RWPE2 (cell line): ENCODE results near the gene NFYA.

ENCODE experiments used
- ATAC-seq: fragments of 200-7000 bp; cut with Tn5 transposase; 3 replicates; pipeline ENCODE4 v1.9.1; 2021; ENCODE audit warnings: low read depth
- DNase-seq: peaks from one replicate; pipeline ENCODE4 v3.0.0-alpha.2; 2020; ENCODE audit warnings: low spot score
- H3K27ac ChIP-seq: fragments of 450-650 bp; 2 replicates; pipeline ENCODE4 v1.5.1; 2017; ENCODE audit warnings: mild to moderate bottlenecking; ENCODE audit not compliant: poor library complexity, severe bottlenecking
- H3K27me3 ChIP-seq: fragments of 250-450 bp; sonication (Bioruptor Pico); 2 replicates; pipeline ENCODE4 v1.5.1; 2021; ENCODE audit warnings: mild to moderate bottlenecking, moderate library complexity; ENCODE audit not compliant: insufficient read depth, poor library complexity, severe bottlenecking
- H3K36me3 ChIP-seq: fragments of 250-450 bp; sonication (Bioruptor Pico); 2 replicates; pipeline ENCODE4 v1.5.1; 2020; ENCODE audit warnings: low read depth, mild to moderate bottlenecking, moderate library complexity
- H3K4me1 ChIP-seq: fragments of 250-450 bp; sonication (Bioruptor Pico); 2 replicates; pipeline ENCODE4 v1.5.1; 2021; ENCODE audit warnings: mild to moderate bottlenecking, moderate library complexity; ENCODE audit not compliant: insufficient read depth, poor library complexity, severe bottlenecking
- H3K4me3 ChIP-seq: fragments of 250-450 bp; sonication (Bioruptor Pico); 2 replicates; pipeline ENCODE4 v1.5.1; 2021; ENCODE audit warnings: mild to moderate bottlenecking, moderate library complexity; ENCODE audit not compliant: severe bottlenecking
- H3K9me3 ChIP-seq: fragments of 250-450 bp; sonication (Bioruptor Pico); 2 replicates; pipeline ENCODE4 v1.5.1; 2021; ENCODE audit warnings: mild to moderate bottlenecking, moderate library complexity; ENCODE audit not compliant: severe bottlenecking
- TF ChIP-seq, protein P1 (sequence below): fragments of 450-650 bp; IDR thresholded peaks from one replicate; pipeline ENCODE4 v1.5.1; 2017; ENCODE audit warnings: mild to moderate bottlenecking, moderate library complexity; ENCODE audit not compliant: poor library complexity, severe bottlenecking

NFYA gene

DNA sequence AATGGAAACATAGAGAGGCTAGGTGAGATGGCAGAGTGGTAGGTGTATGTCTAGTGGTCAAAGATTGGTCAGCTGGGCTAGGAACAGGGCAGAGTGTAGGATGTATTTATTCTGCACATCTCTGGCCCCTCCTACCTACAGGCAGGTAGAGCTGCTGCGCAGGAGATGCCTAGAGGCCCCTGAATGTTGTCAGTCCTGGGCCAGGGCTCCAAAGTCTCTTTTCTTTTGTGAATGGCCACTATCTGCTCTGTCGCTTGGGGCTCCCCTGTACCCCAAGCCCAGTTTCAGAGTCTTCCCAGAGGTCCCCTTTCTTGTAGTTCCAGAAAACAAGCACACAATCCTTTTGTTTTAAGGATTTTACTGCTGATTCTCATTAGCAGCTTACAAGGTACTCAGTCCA, 25.5 kb upstream of the NFYA start:
- no peak overlapping the region for H3K4me3 ChIP-seq
- H3K4me1 ChIP-seq, result no peaks in the 10 kb centered on the region
- H3K27ac ChIP-seq, result no peak overlapping the region
- H3K9me3 ChIP-seq, result no peaks in the 10 kb centered on the region
- ATAC-seq (no peak), DNase-seq (no peak)
- TF ChIP-seq, protein P1, sequence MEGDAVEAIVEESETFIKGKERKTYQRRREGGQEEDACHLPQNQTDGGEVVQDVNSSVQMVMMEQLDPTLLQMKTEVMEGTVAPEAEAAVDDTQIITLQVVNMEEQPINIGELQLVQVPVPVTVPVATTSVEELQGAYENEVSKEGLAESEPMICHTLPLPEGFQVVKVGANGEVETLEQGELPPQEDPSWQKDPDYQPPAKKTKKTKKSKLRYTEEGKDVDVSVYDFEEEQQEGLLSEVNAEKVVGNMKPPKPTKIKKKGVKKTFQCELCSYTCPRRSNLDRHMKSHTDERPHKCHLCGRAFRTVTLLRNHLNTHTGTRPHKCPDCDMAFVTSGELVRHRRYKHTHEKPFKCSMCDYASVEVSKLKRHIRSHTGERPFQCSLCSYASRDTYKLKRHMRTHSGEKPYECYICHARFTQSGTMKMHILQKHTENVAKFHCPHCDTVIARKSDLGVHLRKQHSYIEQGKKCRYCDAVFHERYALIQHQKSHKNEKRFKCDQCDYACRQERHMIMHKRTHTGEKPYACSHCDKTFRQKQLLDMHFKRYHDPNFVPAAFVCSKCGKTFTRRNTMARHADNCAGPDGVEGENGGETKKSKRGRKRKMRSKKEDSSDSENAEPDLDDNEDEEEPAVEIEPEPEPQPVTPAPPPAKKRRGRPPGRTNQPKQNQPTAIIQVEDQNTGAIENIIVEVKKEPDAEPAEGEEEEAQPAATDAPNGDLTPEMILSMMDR, result no peak
- H3K36me3 ChIP-seq, result no peaks in the 10 kb centered on the region
- H3K27me3 ChIP-seq, result no peaks in the 10 kb centered on the region

DNA sequence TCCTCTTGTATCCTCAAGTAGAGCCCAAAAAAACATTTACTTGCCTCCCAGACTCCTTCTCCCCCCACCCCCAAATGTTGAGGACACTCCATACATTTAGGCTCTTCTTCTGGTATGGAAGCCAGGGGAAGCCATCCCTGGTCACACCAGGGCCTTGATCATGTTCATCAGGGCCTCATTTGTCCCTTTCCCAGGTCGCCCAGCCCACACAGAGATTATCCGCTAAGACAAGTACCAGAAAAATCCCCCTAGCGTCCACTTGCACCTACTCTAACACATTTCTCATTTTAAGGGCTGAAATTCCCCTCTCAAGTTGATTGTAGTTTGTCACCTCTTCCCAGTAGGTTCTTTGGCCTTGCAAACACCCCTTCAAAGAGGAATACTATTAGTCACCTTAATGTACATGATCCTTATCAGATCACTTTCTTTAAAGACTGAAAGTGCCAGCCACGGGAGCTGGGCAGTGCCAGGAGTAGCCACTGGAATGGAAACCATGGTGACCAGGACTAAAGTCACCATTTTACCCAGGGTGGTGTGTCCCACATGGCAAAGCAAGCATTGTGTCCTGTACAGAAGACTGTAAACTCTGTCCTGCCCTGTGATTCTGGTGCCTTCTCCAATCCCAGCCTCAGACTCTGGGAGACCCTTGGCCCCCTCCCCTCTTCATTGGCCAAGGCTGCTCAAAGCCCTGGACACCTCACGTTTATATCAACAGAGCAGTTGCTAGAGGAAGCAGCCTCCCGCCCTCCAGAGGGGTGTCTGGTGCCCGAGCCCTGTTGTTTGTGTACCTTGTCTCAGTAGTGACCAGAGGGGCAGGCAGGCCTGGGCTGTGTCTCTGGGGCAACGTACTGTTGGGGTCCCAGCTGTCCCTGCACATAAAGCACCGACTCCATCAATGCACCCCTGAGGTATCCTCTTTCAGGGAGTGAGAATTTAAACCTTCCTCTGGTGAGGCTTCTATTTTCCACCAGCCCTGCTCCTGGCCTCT, 24.7 kb upstream of the NFYA start:
- DNase-seq, result no peak
- TF ChIP-seq, protein P1, result no peak
- no peaks in the 10 kb centered on the region for H3K36me3 ChIP-seq

DNA sequence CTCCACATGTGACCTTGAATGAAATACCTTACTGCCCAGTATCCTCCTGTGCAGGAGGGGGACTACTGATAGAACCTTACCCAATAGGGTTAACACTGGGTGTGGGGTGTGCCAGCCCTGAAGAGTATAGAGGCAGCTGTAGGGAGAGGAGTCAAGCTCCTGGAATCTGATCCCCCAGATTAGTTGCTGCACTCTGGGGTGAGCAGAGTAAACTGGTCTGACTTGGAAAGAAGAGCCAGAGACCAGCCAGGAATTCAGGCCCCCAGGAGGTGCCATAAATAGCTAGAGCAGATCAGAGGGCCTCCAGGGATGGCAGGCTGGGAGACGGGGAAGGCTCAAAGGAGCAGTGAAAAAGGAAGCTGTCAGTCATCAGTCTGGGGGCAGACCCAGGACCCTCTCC, 23.3 kb upstream of the NFYA start:
- DNase-seq, result no peak
- Histone ChIP-seq H3K27me3 (no peaks in the 10 kb centered on the region), H3K9me3 (no peaks in the 10 kb centered on the region), H3K27ac (no peak overlapping the region), H3K4me1 (no peaks in the 10 kb centered on the region), H3K4me3 (no peak overlapping the region), H3K36me3 (no peaks in the 10 kb centered on the region)
- ATAC-seq, result no peak
- TF ChIP-seq, protein P1, result no peak

More for the DNA sequence above, 24.7 kb upstream of the NFYA start:
- H3K4me3 ChIP-seq, result no peak overlapping the region
- no peaks in the 10 kb centered on the region for H3K27me3 ChIP-seq
- no peaks in the 10 kb centered on the region for H3K9me3 ChIP-seq
- ATAC-seq, result no peak
- no peak overlapping the region for H3K27ac ChIP-seq
- H3K4me1 ChIP-seq, result no peaks in the 10 kb centered on the region

DNA sequence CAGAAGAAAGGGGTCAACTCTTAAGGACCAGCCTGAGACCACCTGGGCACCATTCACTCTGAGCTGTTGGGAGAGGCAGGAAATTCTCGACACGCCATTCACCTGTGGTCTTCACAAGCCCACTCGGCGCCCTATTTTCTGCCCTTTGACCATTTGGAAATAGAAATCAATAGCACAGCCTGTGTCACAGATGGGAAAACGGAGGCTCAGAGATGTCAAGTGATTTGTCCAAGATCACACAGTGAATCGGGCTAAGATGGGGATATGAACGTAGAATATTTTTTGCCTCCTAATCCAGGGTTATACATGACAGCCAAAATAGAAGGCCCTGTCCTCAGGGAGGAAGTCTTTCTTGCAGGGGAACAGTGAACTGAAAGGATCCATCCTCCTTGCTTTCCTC, 22.8 kb upstream of the NFYA start:
- no peaks in the 10 kb centered on the region for H3K4me1 ChIP-seq
- no peaks in the 10 kb centered on the region for H3K9me3 ChIP-seq
- H3K4me3 ChIP-seq, result no peak overlapping the region
- no peaks in the 10 kb centered on the region for H3K27me3 ChIP-seq
- TF ChIP-seq, protein P1, result no peak
- no peak for DNase-seq
- no peak for ATAC-seq
- no peaks in the 10 kb centered on the region for H3K36me3 ChIP-seq
- no peak overlapping the region for H3K27ac ChIP-seq

DNA sequence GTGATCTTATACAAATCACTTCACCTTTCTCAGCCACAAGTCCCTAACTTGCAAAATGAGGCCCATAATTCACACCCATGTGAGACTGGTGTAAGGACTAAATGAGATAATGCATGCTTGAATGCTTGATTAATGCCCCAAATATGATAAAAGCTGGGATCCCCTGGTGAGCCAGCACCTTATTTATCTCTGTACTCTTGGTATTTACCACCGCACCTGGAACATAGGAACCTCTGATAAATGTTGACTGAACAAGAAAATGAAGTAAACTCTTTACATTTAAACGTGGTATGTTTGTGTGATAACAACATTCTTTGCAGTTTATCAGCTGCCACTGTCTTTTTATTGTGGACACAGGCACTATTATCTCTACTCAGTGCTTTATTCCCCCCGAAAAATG, 22.2 kb upstream of the NFYA start:
- H3K27me3 ChIP-seq, result no peaks in the 10 kb centered on the region
- no peaks in the 10 kb centered on the region for H3K4me1 ChIP-seq
- H3K4me3 ChIP-seq, result no peak overlapping the region
- no peaks in the 10 kb centered on the region for H3K9me3 ChIP-seq
- TF ChIP-seq, protein P1, result no peak
- H3K27ac ChIP-seq, result no peak overlapping the region
- no peak for DNase-seq
- no peak for ATAC-seq
- H3K36me3 ChIP-seq, result no peaks in the 10 kb centered on the region
